HG03103 (cell line): Measurements from ENCODE around the gene NEFH.

Experiments
- ATAC-seq: cut with Tn5 transposase; IDR thresholded peaks from one replicate; pipeline ENCODE4 v1.9.1; 2021; ENCODE audit warnings: low read depth; ENCODE audit not compliant: unreplicated experiment

NEFH gene

DNA sequence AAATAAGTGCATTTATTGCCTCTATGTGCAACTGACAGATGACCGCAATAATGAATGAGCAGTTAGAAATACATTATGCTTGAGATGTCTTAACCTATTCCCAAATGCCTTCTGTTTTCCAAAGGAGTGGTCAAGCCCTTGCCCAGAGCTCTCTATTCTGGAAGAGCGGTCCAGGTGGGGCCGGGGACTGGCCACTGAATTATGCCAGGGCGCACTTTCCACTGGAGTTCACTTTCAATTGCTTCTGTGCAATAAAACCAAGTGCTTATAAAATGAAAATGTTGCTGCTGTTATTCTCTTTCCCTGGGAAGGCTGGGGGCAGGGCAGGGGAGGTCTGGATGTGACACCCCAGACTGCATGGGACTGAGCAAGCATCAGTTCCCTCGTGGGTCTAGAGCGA is 11.0 kb downstream of the NEFH start:
- ATAC-seq, result no peak

DNA sequence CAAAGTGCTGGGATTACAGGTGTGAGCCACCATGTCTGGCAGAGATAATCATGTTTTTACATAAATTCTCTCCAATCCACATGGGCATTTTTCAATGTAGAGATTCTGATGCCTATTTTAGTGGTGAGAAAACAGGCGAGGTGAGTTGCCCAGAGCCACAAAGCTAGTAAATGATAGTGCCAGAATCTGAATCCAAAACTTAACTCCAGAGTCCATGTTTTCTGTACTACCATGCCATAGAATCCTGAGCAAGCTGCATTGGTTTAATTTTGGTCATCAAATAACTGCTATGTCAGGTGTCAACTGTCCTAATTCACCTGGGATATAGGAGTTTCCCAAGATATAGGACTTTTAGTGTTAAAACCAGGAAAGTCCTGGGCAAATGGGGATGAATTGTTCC is 13.6 kb downstream of the NEFH start:
- no peak for ATAC-seq

DNA sequence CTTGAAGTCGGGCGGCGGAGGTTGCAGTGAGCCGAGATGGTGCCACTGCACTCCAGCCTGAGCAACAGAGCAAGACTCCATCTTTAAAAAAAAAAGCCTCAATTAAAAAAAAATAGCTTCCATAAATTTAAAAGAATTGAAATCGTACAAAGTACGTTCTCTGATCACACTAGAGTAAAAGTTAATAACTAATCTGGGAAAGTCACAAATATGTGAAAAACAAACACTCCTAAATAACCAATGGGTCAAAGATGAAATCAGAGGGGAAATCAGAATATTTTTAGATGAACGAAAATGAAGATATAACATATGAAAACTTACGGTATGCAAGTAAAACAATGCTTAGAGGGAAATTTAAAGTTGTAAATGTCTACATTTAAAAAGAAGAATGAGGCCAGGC is 19.8 kb downstream of the NEFH start:
- ATAC-seq, result no peak

DNA sequence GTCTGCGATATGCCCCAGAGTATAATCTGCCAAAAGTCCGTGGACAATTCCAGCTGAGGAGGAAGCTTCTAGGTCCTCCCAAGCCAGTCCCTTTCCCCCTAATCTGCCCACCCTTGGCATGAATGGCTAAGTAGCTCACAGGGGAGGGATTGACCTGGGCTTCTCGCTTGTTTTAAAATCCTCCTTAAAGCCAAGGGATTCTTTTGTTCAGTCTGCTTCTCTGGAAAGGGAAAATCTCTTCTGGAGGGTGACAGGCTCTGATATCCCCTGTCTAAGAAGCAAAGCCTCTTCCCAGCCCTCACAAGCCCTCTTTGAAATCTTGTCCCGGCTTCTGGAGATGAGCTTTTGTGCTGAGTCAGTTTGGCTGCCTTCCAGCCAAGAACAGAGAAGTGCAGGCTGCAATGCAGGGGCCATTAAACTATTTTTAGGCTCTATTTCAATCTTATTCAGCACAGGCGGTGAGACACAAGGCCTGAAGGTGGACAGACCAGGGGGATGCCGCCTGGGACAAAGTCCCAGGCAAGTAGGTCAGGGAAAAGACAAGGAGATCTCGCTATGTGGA is 23.9 kb downstream of the NEFH start:
- no peak for ATAC-seq

DNA sequence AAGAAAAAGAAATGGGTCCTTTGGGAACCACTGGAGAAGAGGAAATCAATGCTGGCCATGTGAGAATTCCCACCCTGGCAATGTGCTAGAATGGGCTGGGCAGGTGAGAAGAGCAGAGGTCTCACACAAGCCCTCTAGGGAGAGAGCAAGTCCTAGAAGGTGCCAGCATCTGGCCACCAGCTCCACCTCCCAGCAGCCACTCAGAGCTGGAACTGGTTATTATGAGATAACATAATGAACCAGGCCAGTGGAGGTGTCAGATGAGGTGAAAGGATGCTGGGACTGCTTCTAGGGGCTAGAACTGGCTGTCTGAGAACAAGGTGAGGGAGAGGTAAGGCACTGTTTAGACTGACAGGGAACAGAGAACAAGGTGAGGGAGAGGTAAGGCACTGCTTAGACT is 29.3 kb downstream of the NEFH start:
- no peak for ATAC-seq

DNA sequence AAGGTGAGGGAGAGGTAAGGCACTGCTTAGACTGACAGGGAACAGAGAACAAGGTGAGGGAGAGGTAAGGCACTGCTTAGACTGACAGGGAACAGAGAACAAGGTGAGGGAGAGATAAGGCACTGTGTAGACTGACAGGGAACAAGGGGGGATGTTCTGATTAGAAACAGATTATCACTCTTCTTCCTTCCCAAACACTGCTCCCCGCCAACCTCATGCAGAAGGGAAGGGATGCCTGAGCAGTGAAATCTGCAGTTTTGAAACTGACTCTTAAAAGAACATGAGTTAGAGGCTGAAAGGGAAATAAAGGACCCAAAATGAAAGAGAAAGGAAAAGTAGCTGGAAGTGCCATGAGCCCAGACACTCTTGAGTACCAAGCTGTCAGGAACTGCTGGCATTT is 29.8 kb downstream of the NEFH start:
- ATAC-seq, result no peak

DNA sequence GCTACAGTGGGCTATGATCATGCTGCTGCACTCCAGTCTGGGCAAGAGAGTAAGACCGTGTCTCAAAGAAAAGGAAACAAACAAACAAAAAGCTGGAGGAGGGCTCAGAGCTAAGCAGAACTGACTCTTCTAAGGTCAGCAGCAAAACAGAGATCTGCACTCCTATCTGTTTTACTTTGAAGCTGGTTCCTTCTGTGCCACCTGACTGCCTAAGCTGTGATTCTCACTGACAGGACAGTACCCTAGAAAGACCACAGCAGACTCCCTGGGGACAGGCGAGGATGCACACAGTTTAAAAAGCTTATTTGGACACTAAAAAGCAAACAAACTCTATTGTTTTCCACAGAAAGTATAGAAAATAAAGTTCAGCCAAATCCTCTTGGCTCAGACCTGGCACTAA is 30.5 kb downstream of the NEFH start:
- no peak for ATAC-seq

DNA sequence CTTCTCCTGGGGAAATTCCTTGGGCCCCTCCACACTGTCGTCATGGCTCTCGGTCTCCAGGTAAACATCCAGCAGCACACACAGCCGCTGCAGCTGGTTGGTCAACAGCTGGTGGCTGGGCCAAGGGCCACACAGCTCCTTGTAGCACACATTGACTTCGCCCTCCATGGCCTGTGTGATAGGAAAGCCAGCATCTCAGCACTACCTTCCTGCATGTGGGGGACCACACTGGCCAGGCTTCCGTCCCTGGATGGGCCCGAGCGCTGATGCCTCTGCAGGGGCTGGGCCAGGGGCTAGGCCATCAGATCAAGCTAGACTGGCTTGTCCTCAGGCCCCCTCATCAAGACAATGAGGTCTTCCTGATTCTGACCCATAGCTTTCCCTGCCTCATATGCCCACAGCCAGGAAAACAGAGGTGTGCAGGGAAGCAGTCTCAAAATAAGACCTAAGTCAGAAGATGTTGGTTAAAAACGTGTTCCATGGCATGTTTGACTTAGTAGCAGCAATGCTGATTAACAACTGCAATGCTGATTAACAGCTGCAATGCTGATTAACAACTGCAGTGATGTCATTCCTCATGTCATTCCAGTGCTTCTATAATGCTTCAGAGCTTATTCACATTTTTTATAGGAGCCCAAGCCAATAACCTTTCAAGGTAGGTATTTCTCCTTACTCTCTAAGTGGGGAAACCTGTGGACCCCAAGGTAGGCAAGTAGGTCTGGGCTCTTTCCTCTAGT is 31.3 kb downstream of the NEFH start:
- ATAC-seq, result no peak

DNA sequence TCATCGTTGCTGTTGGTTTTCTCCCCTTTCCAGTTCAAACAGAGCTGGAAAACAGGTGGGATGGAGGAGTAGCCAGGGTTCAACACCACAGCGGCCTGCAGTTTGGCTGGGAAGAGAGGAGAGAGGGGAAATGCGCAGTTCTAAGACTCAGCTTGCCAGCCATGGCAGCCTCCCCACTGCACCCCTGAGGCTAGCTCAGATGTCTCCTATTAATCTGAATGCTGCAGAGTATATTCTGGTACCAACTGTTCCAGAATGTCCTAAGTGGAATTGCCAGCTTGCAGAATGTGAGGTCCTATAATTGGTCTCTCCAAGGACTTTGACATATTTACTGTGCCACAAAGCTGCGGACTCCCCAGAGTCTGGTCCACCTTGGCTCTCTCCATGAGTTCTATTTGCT is 32.0 kb downstream of the NEFH start:
- ATAC-seq, result no peak

DNA sequence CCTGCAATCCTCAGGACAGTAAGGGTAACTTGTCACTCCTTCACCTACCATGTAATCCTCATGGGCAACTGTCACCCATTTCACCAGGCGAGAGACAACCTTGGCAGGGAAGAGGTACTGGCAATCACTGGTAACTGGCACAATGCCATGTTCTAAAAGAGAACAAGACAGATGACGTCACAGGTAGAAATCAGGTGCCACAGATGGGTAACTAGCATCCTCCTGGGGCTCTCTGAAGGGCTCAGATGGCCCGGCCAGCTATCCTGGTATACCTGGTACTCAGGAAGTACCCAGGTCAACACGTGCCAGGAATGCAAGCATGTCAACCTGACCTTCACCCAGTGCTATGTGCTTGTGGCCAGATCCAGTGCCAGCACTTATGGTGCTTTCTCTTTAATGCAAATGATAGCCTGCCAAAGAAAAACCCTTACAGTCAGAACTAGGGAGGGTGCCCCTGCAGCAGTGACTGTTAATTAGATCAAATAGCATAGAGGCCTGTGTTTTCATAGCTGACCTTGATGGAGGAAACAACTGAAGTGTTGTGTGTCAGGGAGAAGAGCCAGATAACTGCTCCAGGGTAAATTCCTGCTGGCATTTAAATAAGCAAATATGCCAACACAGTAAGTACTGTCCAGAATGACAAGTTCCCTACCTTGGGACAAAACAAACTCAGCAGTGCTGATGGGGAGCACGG is 37.3 kb downstream of the NEFH start:
- ATAC-seq, result no peak

DNA sequence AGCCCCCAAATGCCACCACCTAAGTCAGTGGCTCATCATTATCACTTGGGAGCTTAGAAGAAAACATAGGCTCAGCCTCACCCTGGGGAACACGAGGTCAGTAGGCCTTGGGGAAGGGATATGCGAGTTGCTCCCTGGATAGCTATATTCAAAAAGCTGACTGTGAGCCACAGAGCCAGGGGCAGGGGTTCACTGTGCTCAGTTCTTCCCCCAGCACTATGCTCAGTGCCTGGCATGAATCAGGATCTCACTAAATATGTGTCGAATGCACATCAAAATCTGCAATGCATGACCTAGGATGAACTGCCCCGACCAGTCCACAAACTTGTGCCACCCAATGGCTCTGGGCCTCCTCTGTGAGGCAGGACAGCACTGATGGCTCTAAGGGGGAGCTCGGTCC is 38.4 kb downstream of the NEFH start:
- no peak for ATAC-seq

DNA sequence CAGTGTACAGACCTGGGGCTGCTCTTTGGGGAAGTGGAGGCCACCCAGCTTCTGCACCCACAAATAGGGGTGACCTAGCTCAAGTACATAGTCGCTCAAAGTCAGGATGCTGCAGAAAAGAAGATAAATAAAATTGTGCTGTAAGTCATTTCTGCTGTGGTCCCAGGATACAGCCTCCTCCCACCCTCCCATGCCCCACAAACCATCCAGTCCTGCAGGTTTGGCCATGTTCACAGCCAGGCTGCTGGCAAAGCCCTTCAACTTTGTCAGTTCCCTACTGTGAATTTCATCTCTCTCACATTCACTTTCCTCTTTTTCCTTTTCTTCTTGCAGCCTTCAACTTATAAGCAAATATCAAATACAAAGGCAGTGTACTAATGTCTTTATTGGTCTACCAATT is 40.0 kb downstream of the NEFH start:
- no peak for ATAC-seq

DNA sequence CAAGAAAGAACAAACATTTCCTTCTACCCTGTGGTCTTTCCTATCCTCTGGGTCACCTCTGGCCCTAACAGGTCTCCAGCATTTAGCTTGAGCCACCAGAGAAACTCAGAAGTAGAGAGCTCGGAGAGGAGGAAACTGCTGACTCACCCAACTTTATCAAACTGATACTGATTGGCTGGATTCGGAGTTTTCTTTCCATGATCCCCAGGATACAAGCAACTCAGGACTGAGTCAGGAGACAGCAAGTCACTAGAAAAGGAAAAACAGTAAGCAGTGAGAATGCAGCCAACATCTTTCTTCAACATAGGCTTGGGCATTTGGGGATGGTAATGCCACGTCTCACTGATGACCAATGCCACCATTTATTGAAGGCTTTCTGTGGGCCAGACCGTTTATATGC is 40.8 kb downstream of the NEFH start:
- ATAC-seq, result no peak

DNA sequence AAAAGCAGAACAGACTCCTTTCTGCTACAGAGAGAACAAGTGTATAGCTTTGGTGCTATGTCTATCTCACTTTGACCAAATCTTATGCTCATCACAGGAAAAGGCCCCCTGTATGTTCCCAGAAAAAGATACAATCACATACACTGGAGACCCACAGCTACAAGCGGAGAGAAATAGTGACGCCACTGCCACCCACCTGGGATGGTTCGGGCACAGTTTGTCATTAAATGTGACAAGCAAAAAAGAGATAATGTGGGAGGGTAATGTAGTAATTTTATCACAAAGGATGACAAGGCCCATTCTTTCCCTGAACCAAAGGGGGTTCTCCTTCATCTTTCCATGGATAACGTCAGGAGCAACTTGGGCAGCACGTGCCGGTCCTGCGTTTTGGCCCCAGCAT is 41.5 kb downstream of the NEFH start:
- ATAC-seq, result no peak

DNA sequence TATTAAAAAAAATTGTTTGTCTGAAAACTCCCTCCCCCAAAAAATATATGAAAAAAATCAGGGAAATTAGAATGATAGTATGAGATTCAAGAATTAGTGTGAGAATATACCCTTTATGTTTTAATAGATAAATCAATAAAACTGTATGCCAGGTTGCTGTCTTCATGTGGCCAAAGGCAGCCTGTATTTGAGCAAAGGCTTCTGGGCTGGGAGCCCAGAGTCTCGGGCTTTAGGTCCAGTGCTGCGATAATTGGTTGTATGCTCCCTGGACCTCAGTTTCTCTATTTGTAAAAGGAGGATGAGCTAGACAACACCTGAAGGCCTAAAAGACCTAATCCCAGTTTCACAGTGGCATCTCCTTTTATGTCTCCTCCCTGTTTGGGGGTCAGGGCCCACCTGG is 43.7 kb downstream of the NEFH start:
- ATAC-seq, result no peak

DNA sequence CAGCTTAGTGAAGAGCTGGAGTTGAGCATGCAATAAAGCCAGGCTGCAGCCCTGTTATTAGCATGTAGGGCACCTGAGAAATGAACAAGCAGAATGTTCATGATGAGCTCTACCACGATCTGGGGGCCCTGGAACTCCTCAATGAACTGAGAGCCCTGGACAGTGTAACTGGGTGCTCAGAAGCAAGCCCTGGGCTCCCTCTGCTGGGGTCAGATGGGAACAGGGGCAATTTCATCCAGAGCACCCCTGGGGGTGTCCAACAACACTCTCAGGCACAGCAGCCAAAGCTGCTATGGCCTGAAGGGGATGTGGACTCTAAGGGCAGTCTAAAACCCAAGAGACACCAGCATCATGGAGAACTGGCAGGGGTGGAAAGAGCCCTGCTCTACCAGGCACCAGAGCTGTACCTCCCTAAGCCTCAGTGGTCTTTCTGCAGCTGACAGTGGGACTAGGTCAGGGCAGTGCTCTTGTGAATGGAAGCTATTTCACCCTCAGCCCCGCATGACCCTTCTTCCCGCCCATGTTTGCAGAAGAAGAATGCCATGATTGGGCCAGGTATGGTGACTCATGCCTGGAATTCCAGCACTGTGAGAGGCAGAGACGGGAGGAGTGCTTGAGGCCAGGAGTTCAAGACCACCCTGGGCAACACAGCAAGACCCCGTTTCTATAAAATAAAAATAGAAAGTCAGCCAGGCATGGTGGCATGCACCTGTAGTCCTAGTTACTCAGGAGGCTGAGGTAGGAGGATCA is 44.6 kb downstream of the NEFH start:
- ATAC-seq, result no peak

DNA sequence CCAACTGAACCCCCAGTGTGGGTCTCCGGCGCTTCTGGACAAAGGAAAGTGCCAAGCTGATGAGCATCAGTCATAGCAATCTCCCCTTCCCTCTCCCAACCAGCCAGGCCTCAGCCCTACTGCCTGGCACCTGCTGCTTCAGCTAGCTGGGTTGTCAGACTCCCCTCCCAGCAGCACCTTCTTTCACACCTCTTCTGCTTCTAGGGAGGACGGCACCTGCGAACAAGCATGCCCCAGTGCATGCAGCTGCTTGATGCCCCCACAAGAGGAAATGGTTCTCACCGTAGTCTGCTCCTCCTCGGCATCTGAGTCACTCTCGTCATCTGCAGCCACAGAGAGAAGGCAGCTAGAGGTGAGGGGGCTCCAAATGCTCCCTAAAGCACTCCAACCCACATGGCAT is 48.1 kb downstream of the NEFH start:
- no peak for ATAC-seq

DNA sequence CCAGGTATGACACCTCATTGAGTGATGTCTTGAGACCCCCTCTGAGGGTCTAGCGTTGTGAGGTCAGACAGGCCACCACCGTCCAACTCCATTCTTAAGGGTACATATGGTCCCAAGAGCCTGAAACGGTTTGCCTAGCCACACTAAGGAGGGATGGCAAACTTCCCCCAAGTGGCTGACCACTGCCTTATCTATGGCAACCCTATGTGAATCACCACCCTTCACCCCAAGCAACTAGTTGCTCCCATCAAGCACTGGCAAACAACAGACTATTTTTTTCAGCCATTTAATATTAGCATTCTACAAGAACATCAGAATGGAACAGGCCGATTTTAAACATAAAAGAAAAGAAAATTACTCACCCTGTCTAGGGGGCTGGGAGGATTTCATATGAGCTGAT is 50.7 kb downstream of the NEFH start:
- no peak for ATAC-seq

DNA sequence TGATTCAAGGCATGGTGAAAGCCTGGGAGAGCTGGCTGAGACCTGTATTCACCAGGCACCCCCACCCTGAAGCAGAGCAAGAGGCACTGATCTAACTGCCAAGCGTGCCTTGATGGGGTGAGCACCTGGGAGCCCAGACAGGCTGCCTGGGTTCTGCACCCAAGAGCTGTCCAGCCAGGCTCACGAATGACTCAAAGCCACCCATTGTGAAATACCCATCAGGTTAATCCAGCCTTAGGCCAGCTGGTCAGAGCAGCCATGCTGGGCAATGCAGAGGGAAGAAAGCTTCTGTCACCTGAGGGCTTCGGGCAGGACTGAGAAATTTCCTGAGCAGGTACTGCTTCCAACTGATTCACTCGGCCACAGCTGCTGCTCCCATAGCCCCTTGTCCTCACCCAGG is 51.4 kb downstream of the NEFH start:
- no peak for ATAC-seq

DNA sequence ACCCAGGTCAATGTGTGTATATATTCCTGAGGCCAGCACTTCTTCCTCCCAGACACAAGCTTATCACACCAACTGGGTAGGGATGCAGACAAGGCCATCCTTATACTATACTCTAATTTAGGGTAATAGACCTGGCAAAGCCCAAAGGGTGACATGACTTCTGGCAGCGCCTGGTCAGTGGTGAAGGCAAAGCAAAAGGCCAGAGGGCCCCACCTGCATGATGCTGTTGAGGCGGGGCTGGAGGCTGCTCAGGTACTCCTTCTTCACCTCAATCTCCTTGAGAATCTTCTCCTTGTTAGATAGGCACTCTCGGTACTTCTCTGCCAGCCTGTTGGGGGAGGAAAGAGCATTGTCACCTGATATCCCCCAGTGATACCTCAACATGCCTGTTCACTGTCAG is 56.4 kb downstream of the NEFH start:
- ATAC-seq, result no peak

DNA sequence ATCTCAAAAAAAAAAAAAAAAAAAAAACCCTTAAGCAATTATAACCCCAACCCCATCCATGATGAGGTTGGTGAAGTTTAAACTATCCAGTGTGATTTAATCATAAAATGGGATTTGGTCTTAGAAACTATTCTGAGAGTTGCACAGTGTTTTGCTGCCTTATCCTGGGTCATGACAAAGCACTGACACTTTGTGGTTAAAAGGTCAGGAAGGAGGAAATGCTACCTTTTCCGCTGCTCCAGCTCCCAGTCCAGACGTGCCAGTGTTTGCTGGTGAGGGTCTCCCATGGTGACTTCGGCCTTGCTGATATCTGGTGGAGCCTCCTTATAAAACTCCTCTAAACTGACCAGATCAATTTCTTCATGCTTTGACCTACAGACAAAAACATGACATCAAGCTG is 59.1 kb downstream of the NEFH start:
- no peak for ATAC-seq
